Peyer's patch (tissue), 4 donors: ENCODE results near the gene TRIM14. TPM values are rescaled to one million over a fixed set of nuclear protein-coding genes. Genes with fewer than 3 reads are reported as not detected.

Source experiments
- DNase-seq, 3 donors: peaks; one replicate each; pipeline ENCODE4 v3.0.0-alpha.2; 2017 to 2019
- H3K27ac ChIP-seq, 4 donors: fragments of 200-600 bp; sonication (generic); one replicate each; pipeline ENCODE4 v1.5.1; 2016 to 2019
- H3K27me3 ChIP-seq, 2 donors: fragments of 200-600 bp; sonication (generic); one replicate each; pipeline ENCODE4 v1.5.1; 2019
- H3K36me3 ChIP-seq, 3 donors: fragments of 200-600 bp; sonication (generic); one replicate each; pipeline ENCODE4 v1.5.1; 2016 to 2019
- H3K4me1 ChIP-seq, 4 donors: fragments of 200-600 bp; sonication (generic); one replicate each; pipeline ENCODE4 v1.5.1; 2016 to 2019
- H3K4me3 ChIP-seq, 4 donors: fragments of 200-600 bp; sonication (generic); 1 replicate in 3 of 4; 2 replicates in 1 of 4; pipeline ENCODE4 v1.5.1; 2016 to 2019; ENCODE audit warnings: mild to moderate bottlenecking in 1 of 4
- H3K9me3 ChIP-seq, 4 donors: fragments of 200-600 bp; sonication (generic); one replicate each; pipeline ENCODE4 v1.5.1; 2016 to 2019; ENCODE audit warnings: mild to moderate bottlenecking in 1 of 4
- POLR2A ChIP-seq, 2 donors: fragments of 450-650 bp; IDR thresholded peaks; one replicate each; pipeline ENCODE4 v1.5.1; 2017; ENCODE audit warnings: antibody characterized with exemption in 2 of 2, mild to moderate bottlenecking in 2 of 2, moderate library complexity in 2 of 2
- total RNA-seq, 4 donors: library from RNA; depleted of rRNA; stranded (reverse); fragments of >200 nt; gene quantifications; one replicate each; pipeline ENCODE4 v1.1.0, GENCODE V29; 2016
- TF ChIP-seq, protein P1 (sequence below), 6 experiments: fragments of 450-650 bp in 4 of 6; fragments of 200-600 bp in 2 of 6; sonication (generic) in 1 of 6; IDR thresholded peaks; one replicate each; pipeline ENCODE4 v1.5.1; 2017 to 2019; ENCODE audit warnings: antibody characterized with exemption in 6 of 6, mild to moderate bottlenecking in 3 of 6, moderate library complexity in 1 of 6

Gene TRIM14
- total RNA-seq, 4 donors from 2014 or later: 61.1 to 101 (median 72.0) TPM

DNA sequence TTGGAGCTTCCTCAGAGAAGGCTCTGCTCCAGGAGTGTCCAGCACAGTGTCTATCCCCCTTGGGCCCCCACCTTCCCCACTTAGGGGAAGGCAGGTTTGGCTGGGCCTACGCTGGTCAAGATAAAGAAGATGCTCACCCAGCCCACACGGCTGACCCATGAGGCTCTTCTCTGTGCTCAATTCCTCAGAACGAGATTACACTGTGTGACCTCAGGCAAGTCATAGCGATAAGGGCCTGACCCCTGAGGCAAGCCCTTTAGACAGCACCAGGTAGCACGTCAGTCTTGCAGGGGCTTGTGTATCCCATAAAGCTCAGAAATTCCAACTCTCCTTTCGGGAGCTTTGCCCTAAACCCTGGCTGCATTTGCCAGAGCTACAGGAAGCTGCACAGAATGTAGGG is 40.8 kb upstream of the TRIM14 start:
- H3K9me3 ChIP-seq: no peaks in the 10 kb centered on the region
- peak in 1 of 3 donors; percentile 13 for DNase-seq
- no peaks in the 10 kb centered on the region for H3K27me3 ChIP-seq
- no peak for TF ChIP-seq POLR2A (IDR thresholded peaks at IDR 0.05)
- TF ChIP-seq, protein P1, sequence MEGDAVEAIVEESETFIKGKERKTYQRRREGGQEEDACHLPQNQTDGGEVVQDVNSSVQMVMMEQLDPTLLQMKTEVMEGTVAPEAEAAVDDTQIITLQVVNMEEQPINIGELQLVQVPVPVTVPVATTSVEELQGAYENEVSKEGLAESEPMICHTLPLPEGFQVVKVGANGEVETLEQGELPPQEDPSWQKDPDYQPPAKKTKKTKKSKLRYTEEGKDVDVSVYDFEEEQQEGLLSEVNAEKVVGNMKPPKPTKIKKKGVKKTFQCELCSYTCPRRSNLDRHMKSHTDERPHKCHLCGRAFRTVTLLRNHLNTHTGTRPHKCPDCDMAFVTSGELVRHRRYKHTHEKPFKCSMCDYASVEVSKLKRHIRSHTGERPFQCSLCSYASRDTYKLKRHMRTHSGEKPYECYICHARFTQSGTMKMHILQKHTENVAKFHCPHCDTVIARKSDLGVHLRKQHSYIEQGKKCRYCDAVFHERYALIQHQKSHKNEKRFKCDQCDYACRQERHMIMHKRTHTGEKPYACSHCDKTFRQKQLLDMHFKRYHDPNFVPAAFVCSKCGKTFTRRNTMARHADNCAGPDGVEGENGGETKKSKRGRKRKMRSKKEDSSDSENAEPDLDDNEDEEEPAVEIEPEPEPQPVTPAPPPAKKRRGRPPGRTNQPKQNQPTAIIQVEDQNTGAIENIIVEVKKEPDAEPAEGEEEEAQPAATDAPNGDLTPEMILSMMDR (IDR thresholded peaks at IDR 0.05): no peak
- H3K4me1 ChIP-seq: peaks cover 0 to 37% (median 3%) of the 10 kb centered on the region in 4 donors
- peaks cover 0 to 20% (median 0%) of the 10 kb centered on the region in 3 donors for H3K36me3 ChIP-seq
- no peak overlapping the region for H3K4me3 ChIP-seq
- H3K27ac ChIP-seq: no peak overlapping the region

DNA sequence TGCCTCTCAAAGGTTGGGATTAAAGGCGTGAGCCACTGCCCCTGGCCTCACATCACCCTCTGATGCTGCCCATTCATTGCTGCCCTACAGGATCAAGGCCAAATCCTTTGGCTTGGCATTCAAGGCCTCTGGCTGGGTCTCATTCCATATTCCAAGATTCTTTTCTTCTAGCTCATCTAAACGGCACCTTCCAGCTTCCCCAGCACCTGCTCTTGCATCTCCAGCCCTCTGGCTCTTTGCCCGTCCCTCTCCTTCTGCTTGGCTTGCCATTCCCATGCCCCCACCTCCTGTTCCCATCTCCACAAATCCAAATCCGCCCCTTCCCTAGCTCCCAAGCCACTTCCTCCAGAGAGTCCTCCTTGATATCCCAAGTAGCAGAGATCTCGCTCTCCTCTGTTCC is 40.3 kb upstream of the TRIM14 start:
- peak in 2 of 3 donors; percentile 15 to 41 for DNase-seq
- peaks cover 0 to 32% (median 3%) of the 10 kb centered on the region in 4 donors for H3K4me1 ChIP-seq
- no peak overlapping the region for H3K4me3 ChIP-seq
- H3K27me3 ChIP-seq: no peaks in the 10 kb centered on the region
- peaks cover 0 to 21% (median 0%) of the 10 kb centered on the region in 3 donors for H3K36me3 ChIP-seq
- H3K9me3 ChIP-seq: no peaks in the 10 kb centered on the region
- TF ChIP-seq POLR2A (IDR thresholded peaks at IDR 0.05): no peak
- TF ChIP-seq, protein P1 (IDR thresholded peaks at IDR 0.05): no peak
- no peak overlapping the region for H3K27ac ChIP-seq

DNA sequence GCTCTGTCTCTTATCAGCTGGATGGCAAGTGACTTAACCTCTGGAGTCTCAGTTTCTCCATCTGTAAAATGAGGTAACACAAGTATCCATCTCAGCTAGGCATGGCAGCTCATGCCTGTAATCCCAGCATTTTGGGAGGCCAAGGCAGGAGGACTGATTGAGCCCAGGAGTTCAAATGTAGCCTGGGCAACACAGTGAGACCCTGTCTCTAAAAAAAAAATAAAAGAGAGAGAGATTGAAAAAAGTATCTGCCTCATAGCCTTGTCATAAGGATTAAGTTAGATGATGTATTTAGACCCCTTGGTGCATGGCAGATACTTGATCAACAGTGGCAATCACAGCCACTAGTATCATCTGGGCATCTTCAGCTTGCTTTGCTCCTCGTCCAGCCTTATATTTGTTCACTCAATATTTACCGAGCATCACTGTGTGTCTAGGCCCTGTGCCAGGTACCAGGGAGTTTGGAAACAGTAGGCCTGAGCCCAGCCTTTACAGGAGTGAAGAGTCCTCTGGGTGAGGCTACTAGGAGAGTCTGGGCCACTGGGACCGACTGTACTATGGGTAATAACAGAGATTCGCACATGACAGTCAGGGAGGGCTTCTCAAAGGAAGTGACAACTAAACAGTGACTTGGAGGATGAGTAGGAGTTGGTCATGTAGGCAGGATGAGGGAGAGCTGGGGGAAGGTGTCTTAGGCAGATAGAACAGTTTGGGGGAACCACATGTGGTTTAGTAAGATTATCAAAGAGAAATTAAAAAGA is 39.2 kb upstream of the TRIM14 start:
- Histone ChIP-seq H3K4me1 (peaks cover 0 to 25% (median 3%) of the 10 kb centered on the region in 4 donors), H3K4me3 (no peak overlapping the region), H3K27me3 (no peaks in the 10 kb centered on the region), H3K36me3 (peaks cover 0 to 25% (median 0%) of the 10 kb centered on the region in 3 donors), H3K27ac (no peak overlapping the region), H3K9me3 (no peaks in the 10 kb centered on the region)
- no peak for DNase-seq
- no peak for TF ChIP-seq POLR2A (IDR thresholded peaks at IDR 0.05)
- TF ChIP-seq, protein P1 (IDR thresholded peaks at IDR 0.05): no peak

DNA sequence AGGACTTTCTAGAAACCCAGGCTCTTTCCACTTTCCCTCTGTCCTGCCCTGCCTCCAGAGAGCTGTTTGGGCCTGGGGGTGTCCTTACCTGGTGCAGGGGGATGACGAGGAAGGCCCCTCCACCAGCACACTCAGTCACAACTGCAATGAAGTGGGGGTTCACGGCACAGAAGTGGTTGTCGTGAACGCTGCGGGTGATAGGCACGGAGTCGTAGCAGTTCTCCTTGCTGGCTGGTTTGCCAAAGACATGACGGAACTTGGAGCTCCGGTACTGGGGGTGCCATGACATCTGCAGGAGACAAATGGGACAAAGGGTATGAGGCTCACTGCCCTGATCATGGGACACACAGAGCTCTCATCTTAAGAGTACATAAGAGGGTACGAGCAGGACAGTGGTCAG is 38.4 kb upstream of the TRIM14 start:
- DNase-seq: peak in 2 of 3 donors; percentile 23 to 36
- H3K36me3 ChIP-seq: peaks cover 0 to 25% (median 0%) of the 10 kb centered on the region in 3 donors
- TF ChIP-seq POLR2A (IDR thresholded peaks at IDR 0.05): no peak
- TF ChIP-seq, protein P1 (IDR thresholded peaks at IDR 0.05): no peak
- no peaks in the 10 kb centered on the region for H3K9me3 ChIP-seq
- no peak overlapping the region for H3K27ac ChIP-seq
- H3K4me3 ChIP-seq: no peak overlapping the region
- H3K27me3 ChIP-seq: no peaks in the 10 kb centered on the region
- H3K4me1 ChIP-seq: peaks cover 0 to 16% (median under 1%) of the 10 kb centered on the region in 4 donors

DNA sequence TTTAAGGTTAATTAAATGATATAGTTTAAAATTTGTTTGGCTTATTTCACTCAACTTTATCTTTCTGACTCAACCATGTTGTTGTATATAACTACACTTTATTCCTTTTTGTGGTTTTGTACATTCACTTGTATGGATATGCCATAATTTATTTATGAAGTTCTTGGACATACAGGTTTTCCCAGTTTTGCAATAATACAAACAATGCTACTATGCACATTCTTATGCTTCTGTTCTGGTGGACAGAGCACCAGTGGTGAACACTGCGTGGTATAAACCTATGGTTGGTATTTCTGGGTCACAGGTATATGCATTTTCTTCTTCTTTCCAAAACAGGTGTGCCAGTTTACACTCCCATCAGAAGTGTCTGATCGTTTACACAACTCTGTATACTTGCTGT is 35.7 kb upstream of the TRIM14 start:
- no peak for TF ChIP-seq POLR2A (IDR thresholded peaks at IDR 0.05)
- TF ChIP-seq, protein P1 (IDR thresholded peaks at IDR 0.05): no peak
- H3K9me3 ChIP-seq: no peaks in the 10 kb centered on the region
- no peaks in the 10 kb centered on the region for H3K27me3 ChIP-seq
- H3K27ac ChIP-seq: no peak overlapping the region
- H3K4me1 ChIP-seq: peaks cover 0 to 8% (median 0%) of the 10 kb centered on the region in 4 donors
- peaks cover 0 to 25% (median 0%) of the 10 kb centered on the region in 3 donors for H3K36me3 ChIP-seq
- no peak overlapping the region for H3K4me3 ChIP-seq
- DNase-seq: no peak
